Measurements from ENCODE around the gene ZC3HAV1L.

DNA sequence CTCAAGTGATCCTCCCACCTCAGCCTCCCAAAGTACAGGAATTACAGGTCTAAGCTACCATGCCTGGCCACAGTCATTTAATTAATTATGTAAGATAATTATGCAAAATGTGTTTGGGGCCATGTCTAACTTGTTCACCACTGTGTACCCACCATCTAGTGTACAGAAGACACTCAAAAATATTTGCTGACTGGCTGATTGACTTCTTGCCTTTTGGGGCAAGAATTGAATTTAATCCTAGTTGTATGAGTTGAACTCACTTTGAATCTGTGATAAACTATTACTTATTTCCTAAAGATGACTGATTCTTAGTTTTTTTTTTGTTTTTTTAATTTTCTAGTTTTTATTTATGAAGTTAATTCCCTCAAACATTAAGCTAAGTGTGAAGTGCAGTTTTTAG lies 15.8 kb upstream of the ZC3HAV1L start:
- TF ChIP-seq, protein P1, sequence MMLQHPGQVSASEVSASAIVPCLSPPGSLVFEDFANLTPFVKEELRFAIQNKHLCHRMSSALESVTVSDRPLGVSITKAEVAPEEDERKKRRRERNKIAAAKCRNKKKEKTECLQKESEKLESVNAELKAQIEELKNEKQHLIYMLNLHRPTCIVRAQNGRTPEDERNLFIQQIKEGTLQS (IDR thresholded peaks at IDR 0.05) = no peak
- TF ChIP-seq, protein P2, sequence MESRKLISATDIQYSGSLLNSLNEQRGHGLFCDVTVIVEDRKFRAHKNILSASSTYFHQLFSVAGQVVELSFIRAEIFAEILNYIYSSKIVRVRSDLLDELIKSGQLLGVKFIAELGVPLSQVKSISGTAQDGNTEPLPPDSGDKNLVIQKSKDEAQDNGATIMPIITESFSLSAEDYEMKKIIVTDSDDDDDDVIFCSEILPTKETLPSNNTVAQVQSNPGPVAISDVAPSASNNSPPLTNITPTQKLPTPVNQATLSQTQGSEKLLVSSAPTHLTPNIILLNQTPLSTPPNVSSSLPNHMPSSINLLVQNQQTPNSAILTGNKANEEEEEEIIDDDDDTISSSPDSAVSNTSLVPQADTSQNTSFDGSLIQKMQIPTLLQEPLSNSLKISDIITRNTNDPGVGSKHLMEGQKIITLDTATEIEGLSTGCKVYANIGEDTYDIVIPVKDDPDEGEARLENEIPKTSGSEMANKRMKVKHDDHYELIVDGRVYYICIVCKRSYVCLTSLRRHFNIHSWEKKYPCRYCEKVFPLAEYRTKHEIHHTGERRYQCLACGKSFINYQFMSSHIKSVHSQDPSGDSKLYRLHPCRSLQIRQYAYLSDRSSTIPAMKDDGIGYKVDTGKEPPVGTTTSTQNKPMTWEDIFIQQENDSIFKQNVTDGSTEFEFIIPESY (IDR thresholded peaks at IDR 0.05; ENCODE audit: extremely low read depth, insufficient replicate concordance, low read length) = no peak
- TF ChIP-seq, protein P3, sequence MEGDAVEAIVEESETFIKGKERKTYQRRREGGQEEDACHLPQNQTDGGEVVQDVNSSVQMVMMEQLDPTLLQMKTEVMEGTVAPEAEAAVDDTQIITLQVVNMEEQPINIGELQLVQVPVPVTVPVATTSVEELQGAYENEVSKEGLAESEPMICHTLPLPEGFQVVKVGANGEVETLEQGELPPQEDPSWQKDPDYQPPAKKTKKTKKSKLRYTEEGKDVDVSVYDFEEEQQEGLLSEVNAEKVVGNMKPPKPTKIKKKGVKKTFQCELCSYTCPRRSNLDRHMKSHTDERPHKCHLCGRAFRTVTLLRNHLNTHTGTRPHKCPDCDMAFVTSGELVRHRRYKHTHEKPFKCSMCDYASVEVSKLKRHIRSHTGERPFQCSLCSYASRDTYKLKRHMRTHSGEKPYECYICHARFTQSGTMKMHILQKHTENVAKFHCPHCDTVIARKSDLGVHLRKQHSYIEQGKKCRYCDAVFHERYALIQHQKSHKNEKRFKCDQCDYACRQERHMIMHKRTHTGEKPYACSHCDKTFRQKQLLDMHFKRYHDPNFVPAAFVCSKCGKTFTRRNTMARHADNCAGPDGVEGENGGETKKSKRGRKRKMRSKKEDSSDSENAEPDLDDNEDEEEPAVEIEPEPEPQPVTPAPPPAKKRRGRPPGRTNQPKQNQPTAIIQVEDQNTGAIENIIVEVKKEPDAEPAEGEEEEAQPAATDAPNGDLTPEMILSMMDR (IDR thresholded peaks at IDR 0.05 in 2 of 3, conservative IDR thresholded peaks at IDR 0.05 in 1 of 3; ENCODE audit: borderline replicate concordance in 1 of 3, insufficient read depth in 1 of 3, low read depth in 2 of 3, low read length in 2 of 3) = no peak
- TF ChIP-seq ZNF274 (IDR thresholded peaks at IDR 0.05; ENCODE audit: low read depth, low read length) = no peak
- TF ChIP-seq POLR2A (IDR thresholded peaks at IDR 0.05; ENCODE audit: borderline replicate concordance, extremely low read depth, insufficient read depth, insufficient read length) = no peak
- TF ChIP-seq YY1 (IDR thresholded peaks at IDR 0.05; ENCODE audit: extremely low read depth, insufficient replicate concordance, low read depth, low read length) = no peak
- no peak for TF ChIP-seq RAD21 (IDR thresholded peaks at IDR 0.05; ENCODE audit: low read depth)
- no peak for TF ChIP-seq TCF7L2 (IDR thresholded peaks at IDR 0.05; ENCODE audit: borderline replicate concordance, extremely low read depth, insufficient read depth, insufficient read length)
- TF ChIP-seq CEBPB (IDR thresholded peaks at IDR 0.05; ENCODE audit: low read depth) = no peak
- no peak for TF ChIP-seq EZH2 (IDR thresholded peaks at IDR 0.05)
- TF ChIP-seq POLR2AphosphoS5 (IDR thresholded peaks at IDR 0.05; ENCODE audit: low read depth, low read length) = no peak
